Uterus (tissue), 4 donors: Measurements from ENCODE around the gene SOWAHA. TPM values are rescaled to one million over a fixed set of nuclear protein-coding genes. Genes with fewer than 3 reads are reported as not detected.
A peak's percentile ranks its signal among the peaks of the same experiment; 100 is the strongest.

Experiments
- DNase-seq, 2 donors: peaks; one replicate each; pipeline ENCODE4 v3.0.0-alpha.2; 2019 to 2020
- H3K27ac ChIP-seq, 2 donors: fragments of 200-600 bp; sonication (generic); 1 replicate in 1 of 2; 2 replicates in 1 of 2; pipeline ENCODE4 v1.5.1; 2016 to 2018
- H3K27me3 ChIP-seq, 2 donors: fragments of 200-600 bp; sonication (generic); one replicate each; pipeline ENCODE4 v1.5.1; 2018 to 2019; ENCODE audit warnings: control low read depth in 1 of 2
- H3K36me3 ChIP-seq, 2 donors: fragments of 200-600 bp; sonication (generic); one replicate each; pipeline ENCODE4 v1.5.1; 2019; ENCODE audit warnings: control low read depth in 1 of 2
- H3K4me1 ChIP-seq, 2 donors: fragments of 200-600 bp; sonication (generic); one replicate each; pipeline ENCODE4 v1.5.1; 2018 to 2019; ENCODE audit warnings: control low read depth in 1 of 2
- H3K4me3 ChIP-seq, 2 donors: fragments of 200-600 bp; sonication (generic); 1 replicate in 1 of 2; 2 replicates in 1 of 2; pipeline ENCODE4 v1.5.1; 2018 to 2019; ENCODE audit warnings: mild to moderate bottlenecking in 1 of 2
- H3K9me3 ChIP-seq, 2 donors: fragments of 200-600 bp; sonication (generic); one replicate each; pipeline ENCODE4 v1.5.1; 2019; ENCODE audit warnings: control low read depth in 1 of 2
- CTCF ChIP-seq, 4 experiments: fragments of 200-600 bp in 2 of 4; fragments of 450-650 bp in 2 of 4; sonication (generic) in 2 of 4; IDR thresholded peaks; one replicate each; pipeline ENCODE4 v1.5.1; 2016 to 2019; ENCODE audit warnings: antibody characterized with exemption in 4 of 4, mild to moderate bottlenecking in 2 of 4, moderate library complexity in 1 of 4
- POLR2A ChIP-seq, 2 donors: fragments of 450-650 bp; IDR thresholded peaks; one replicate each; pipeline ENCODE4 v1.6.1; 2016; ENCODE audit warnings: antibody characterized with exemption in 2 of 2, mild to moderate bottlenecking in 1 of 2, moderate library complexity in 1 of 2
- intact Hi-C: fragments of 100-400 bp; cut with DNase I; formaldehyde crosslinking; loops from one replicate; pipeline ENCODE4 v1.15.1; 2023; ENCODE audit warnings: low total_unique reads
- total RNA-seq, 4 donors: library from RNA; depleted of rRNA in 3 of 4; stranded (reverse); fragments of >200 nt in 3 of 4; gene quantifications; one replicate each; pipeline versions ENCODE4 v1.1.0 to v1.2.4, GENCODE V29; 2014 to 2023
- donor health status: DM: yes; HTN: yes; CAD: no.

The SOWAHA gene
- total RNA-seq, 4 donors from 2014 or later: under 0.01 to 0.14 (median 0.12) TPM; not detected in 1

GRCh38 chr5:132825033-132825833 is 12.1 kb downstream of the SOWAHA start:
- TF ChIP-seq POLR2A (IDR thresholded peaks at IDR 0.05) (no peak), CTCF (IDR thresholded peaks at IDR 0.05) (no peak)
- intact Hi-C loops: loop anchor here (10.0 kb wide), 1 partner anchor 60 kb away; no protein-coding TSS in a partner anchor
- Histone ChIP-seq H3K36me3 (no peaks in the 10 kb centered on the region), H3K4me3 (no peak overlapping the region), H3K4me1 (peaks cover 0 to 3% of the 10 kb centered on the region in 2 donors), H3K27ac (no peak overlapping the region), H3K9me3 (no peaks in the 10 kb centered on the region), H3K27me3 (no peaks in the 10 kb centered on the region)
- DNase-seq: no peak

- Histone ChIP-seq H3K4me1 (peaks cover 0 to 3% of the 10 kb centered on the region in 2 donors), H3K27ac (peak overlapping the region in 1 of 2 donors; percentile 41), H3K27me3 (no peaks in the 10 kb centered on the region), H3K9me3 (no peaks in the 10 kb centered on the region), H3K36me3 (no peaks in the 10 kb centered on the region), H3K4me3 (no peak overlapping the region)
- intact Hi-C loops: loop anchor here (10.0 kb wide), 1 partner anchor 59 kb away; no protein-coding TSS in a partner anchor
- TF ChIP-seq CTCF (IDR thresholded peaks at IDR 0.05) (no peak), POLR2A (IDR thresholded peaks at IDR 0.05) (no peak)
- DNase-seq: no peak
Observed at GRCh38 chr5:132825834-132826391, 12.8 kb downstream of the SOWAHA start.

- no peaks in the 10 kb centered on the region for H3K27me3 ChIP-seq
- H3K4me3 ChIP-seq: no peak overlapping the region
- peak overlapping the region in 1 of 2 donors; percentile 41 for H3K27ac ChIP-seq
- H3K4me1 ChIP-seq: peaks cover 0 to 3% of the 10 kb centered on the region in 2 donors
- no peaks in the 10 kb centered on the region for H3K36me3 ChIP-seq
- intact Hi-C loops: loop anchor here (10.0 kb wide), 1 partner anchor 58 kb away; no protein-coding TSS in a partner anchor
- no peaks in the 10 kb centered on the region for H3K9me3 ChIP-seq
- no peak for DNase-seq
- no peak for TF ChIP-seq CTCF (IDR thresholded peaks at IDR 0.05)
- no peak for TF ChIP-seq POLR2A (IDR thresholded peaks at IDR 0.05)
Observed at GRCh38 chr5:132826424-132827082, 13.5 kb downstream of the SOWAHA start.

GRCh38 chr5:132827943-132828673 is 15.0 kb downstream of the SOWAHA start:
- intact Hi-C loops: loop anchor here (10.0 kb wide), 1 partner anchor 57 kb away; no protein-coding TSS in a partner anchor
- no peak overlapping the region for H3K4me3 ChIP-seq
- H3K9me3 ChIP-seq: no peaks in the 10 kb centered on the region
- no peaks in the 10 kb centered on the region for H3K36me3 ChIP-seq
- H3K4me1 ChIP-seq: peaks cover 0 to 3% of the 10 kb centered on the region in 2 donors
- no peak for DNase-seq
- H3K27me3 ChIP-seq: no peaks in the 10 kb centered on the region
- peak overlapping the region in 1 of 2 donors; percentile 41 for H3K27ac ChIP-seq
- TF ChIP-seq CTCF (IDR thresholded peaks at IDR 0.05): no peak
- no peak for TF ChIP-seq POLR2A (IDR thresholded peaks at IDR 0.05)
